Amygdala (tissue), 56 donors: Measurements from ENCODE around the gene ZBTB24.

Experiments used
- DNase-seq, 56 donors: peaks; one replicate each; lab custom pipeline; 2025; lab: John Stamatoyannopoulos, UW

ZBTB24 gene

DNA sequence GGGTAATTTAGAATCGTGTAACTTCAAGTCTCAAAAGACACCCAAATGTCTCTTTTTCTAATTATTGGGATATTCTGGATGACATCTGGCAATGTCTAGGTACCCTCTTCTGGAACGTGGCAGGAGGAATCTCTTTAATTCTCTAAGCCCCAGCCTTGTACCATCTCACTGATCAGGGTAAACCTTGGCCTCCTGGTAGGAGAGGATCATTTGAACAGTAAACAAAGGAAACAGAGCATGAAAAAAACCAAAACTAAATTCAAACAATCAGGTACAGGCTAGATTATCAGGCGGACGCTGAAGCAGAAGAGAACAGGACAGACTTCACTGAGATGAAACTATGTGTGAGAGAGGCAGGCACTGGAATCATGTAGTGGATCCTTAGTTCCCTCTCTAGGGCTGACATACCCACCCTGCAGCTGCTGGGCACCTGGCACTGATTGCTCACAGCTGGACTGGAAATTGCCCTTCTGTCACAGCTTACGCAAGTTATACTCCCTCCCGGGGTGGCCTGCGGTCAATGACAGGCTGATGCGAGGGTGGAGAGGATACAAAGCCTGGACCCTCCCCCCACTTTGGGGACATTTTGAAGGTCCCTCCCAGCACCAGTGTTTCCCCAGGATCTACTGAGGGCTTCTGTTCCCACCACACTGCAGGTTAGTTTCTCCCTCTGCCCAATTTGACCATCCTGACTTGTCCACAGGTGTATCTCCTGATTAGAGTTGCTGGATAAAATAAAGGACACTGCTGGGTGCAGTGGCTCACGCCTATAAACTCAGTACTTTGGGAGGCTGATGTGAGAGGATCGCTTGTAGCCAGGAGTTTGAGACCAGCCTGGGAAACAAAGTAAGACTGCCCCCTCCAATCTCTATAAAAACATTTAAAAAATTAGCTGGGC is 20.6 kb upstream of the ZBTB24 start:
- DNase-seq = no peak

GRCh38 chr6:109498936-109499335 is 15.9 kb upstream of the ZBTB24 start:
- DNase-seq = no peak

DNA sequence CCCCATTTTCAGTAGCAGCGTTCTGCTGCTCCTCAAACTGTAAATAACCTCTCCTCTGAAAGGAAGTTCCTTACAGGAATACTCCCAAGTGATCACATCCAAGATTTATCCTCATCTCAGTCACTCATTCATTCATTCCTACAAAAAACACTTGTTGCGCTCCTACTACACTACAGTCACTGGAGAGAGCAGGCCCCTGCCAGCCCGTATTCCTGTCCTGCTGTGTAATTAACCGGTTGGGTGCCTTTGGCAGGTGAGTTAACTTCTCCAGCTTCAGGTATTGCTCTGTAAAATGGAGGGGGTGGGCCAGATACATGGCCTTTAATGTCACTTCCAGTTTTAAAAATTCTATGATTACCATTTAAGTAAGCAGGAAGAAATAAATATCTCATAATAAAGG is 15.0 kb upstream of the ZBTB24 start:
- no peak for DNase-seq

GRCh38 chr6:109496036-109496772 is 13.2 kb upstream of the ZBTB24 start:
- DNase-seq = no peak

DNA sequence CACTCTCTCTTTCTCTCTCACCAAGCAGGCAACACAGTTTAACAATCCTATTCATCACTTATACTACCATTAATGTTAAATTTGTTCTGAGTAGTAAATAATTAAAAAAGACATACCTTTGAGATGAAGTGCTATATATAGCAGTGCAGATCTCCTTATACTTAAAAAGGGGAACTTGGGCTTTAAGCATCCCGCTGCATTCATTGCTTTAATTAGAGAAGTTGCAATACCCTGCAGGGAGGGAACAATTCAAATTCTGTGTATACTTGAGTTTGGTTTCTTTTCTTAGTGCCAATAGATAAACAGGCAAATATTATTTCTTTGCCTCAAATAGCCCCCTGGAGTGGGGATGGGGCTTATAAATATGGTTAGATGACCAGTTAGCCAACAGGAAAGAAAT is 10.8 kb upstream of the ZBTB24 start:
- no peak for DNase-seq

GRCh38 chr6:109491207-109491938 is 8.4 kb upstream of the ZBTB24 start:
- DNase-seq = no peak

DNA sequence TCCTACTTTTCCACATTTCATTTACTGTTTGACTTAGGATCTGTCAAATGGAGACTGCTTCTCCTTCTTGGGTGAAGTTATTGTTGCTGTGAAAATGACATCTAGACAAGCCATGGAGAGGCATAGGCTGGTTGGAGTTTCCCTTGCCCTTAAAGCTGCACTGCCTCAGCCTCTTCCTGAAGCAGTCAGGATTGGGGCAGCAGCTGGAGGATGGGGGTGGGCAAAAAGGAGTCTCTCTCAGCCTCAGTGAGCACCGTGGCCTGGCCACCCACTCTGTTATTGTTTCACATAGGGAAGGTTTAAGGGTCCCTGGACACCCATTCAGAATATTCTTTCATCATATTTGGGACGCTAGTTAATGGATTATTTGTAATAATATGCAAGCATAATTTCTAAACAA is 7.7 kb upstream of the ZBTB24 start:
- no peak for DNase-seq

DNA sequence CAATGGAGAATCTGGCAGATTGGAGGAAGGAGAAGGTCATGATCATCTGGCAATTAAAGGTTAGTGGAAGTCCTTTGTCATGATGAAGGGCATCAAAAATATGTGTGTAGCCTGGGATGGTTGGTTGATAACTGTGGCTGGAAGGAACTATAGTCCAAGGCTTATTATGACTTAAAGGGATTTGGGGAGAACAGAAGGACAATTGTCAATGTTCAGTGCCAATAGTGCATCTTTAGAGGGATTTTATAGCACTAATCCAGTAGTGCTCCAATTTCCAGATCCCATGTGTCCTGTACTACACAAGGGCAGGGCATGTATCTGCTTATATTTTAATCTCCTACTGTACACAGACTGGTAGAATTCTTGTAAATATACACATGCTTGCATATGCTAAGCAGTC is 5.0 kb upstream of the ZBTB24 start:
- DNase-seq = no peak

DNA sequence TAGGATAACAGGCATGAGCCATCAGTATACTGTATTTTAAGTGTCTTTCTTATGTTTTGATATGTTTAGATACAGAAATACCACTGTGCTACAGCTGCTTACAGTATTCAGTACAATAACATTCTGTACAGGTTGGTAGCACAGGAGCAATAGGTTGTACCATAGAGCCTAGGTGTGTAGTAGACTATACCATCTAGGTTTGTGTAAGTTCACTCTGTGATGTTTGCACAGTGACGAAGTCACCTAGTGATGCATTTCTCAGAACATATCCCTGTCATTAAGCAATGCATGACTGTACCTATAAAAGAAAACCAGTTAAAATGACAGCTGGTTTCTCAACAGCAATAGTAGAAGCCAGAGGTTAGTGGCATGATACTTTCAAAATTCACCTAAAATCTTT is 3.0 kb upstream of the ZBTB24 start:
- no peak for DNase-seq

DNA sequence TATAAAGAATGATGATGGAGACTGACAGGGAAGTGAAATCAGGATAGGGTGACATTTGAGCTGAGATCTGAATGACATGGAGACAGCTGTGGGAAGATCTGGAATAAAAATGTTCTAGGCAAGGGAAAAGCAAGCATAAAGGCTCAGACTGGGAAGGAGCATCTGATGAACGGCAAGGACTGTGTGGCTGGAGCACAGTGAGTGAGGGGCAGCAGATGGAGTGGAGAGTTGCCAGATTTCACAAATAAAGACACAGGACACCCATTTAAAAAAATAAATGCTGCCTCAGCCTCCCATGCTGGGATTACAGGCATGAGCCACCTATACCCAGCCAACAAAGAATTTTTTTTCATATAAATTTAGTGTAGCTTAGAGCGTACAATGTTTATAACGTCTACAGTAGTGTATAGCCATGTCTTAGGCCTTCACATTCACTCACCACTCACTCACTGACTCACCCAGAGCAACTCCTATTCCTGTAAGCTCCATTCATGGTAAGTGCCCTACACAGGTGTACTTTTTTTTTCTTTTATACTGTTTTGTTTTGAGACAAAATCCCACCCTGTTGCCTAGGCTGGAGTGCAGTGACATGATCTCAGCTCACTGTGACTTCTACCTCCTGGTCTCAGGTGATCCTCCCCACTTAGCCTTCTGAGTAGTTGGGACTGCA is 2.4 kb upstream of the ZBTB24 start:
- DNase-seq = no peak

DNA sequence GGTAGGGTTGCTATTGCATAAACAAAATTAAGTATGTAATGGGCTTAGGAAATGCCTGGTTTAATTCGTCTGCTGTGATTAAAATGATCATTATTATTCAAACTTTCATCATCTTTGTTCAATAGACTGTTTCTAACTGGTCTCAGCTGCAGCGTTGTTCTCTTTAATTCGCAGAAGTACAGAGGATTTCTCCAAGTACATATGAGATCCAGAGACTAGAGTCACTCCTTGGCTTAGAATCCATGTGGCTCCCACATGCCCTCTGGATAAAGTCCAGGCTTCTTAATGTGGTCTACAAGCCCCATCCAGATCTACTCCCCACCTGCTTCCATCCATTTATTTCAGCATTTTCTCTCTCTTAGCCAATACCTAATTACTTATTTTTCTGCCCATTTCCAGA is 1.1 kb upstream of the ZBTB24 start:
- DNase-seq = no peak

DNA sequence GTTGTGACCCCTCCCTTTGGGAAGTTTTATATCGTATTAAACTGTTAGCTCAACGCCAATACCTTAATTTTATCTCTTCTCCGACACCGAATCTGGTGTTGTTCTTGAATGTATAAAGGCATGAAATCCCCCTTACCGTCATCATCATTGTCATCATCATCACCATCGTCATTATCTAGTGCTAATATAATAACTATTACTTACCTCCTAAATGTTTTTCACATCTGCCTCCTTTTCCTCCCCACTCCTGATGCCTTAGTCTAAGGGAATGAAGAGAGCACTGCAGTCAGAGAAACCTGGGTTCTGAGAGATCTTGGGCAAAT is 677 bp upstream of the ZBTB24 start:
- DNase-seq = no peak

DNA sequence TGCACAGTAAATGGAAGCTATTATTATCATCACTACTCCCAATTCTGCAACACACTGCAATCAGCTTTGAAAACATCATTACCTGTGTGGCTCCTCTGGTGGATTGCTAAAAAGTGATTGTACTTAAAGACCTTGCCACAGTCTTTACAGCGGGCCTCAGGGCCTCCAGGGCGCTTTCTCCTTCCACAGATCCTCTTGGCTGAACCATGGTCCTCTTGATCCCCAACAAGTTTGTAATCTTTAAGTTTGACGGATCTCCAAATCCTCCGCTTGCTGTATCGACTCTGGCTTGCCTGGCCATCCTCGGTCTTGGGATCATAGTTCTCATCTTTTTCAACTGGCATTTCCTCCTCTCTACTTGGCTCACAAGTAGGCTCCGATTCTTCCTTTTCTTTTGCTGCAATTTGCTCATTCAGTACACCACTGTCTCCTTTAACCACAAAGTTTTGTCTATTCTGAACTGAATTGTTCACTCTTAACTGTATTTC is 2.0 kb downstream of the ZBTB24 start:
- DNase-seq = no peak

DNA sequence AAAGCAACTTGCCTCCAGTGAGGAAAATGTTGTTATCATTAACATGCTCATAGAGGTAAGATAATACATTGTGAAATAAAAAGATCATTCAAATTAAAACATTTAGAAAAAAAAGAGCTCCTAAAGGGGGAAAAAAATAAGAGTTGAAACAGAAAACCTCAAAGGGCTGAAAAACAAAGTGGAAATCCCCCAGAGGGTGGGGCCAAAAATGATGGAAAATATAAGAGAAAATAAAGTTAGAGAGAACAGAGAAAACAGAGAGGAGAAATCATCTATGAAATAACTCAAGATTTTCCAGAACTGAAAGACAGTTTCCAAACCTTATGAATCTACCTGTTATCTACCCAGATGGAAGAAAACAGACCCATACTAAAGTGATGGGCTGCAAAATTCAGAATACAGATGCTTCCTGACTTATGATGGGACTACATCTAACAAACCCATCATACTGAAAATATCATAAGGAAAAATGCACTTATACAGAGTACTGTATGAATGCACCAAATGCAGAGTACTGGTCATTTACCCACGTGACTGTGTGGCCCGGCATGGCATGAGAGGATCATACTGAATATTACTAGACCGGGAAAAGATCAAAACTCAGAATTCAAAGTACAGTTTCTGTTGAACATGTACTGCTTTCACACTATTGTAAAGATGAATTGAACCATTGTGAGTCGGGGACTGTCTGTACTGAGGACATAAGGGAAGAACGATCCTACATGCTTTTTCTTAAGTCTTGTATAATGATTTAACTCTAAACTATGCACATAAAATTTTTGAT is 4.0 kb downstream of the ZBTB24 start:
- DNase-seq = no peak

DNA sequence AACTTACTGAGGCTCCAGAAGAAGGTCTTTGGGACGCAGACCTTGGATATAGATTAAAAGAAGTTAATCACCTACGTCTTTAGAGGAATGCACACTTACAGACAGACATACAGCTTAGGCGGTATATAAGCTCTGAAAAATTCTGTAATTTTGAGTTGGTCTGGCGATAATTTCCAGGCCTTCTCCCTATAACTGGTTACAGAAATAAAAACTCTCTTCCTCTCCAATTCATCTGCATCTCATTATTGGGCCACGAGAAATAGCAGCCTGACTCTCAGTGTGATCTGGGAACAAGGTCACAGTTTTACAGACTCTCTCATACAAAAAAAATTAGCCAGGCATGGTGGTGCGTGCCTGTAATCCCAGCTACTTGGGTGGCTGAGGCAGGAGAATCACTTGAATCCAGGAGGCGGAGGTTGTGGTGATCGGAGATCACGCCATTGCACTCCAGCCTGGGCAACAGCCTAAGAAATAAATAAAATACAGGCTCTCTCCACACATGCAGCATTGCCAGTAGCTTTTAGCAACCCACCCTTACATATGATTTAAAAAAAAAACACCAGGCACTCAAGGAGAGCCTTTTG is 4.7 kb downstream of the ZBTB24 start:
- DNase-seq = no peak

DNA sequence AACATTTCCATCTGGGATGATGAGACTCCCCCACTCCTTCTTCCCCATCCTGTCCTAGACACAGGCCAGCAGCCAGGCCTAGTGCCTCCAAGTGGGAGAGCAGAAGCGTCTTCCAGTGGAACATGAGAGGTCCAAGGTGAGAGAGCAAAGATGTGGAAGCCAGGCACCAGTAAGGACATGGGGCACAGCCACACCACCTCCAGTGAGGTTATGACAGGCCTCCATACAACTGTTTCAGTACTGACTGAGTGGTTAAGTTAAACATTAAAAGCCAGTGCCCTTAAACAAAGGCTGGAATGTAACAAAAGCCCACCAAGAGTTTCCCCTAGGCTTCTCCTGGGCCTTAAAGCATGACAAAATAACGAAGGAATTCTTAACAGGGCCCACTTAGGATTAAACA is 5.3 kb downstream of the ZBTB24 start:
- no peak for DNase-seq

DNA sequence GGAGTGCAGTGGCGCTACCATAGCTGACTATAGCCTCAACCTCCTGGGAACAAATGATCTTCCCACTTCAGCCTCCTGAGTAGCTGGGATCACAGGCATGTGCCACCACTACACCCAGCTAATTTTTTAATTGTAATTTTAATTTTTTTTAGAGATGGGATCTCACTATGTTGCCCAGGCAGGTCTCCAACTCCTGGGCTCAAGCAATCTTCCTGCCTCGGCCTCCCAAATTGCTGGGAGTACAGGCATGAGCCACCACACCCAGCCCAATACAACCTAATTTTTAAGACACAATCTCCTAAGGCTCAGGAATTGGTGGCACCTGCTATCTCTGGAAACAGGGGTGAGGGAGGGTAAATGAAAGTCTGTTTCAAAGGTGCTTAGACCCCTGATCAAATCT is 5.8 kb downstream of the ZBTB24 start:
- no peak for DNase-seq

DNA sequence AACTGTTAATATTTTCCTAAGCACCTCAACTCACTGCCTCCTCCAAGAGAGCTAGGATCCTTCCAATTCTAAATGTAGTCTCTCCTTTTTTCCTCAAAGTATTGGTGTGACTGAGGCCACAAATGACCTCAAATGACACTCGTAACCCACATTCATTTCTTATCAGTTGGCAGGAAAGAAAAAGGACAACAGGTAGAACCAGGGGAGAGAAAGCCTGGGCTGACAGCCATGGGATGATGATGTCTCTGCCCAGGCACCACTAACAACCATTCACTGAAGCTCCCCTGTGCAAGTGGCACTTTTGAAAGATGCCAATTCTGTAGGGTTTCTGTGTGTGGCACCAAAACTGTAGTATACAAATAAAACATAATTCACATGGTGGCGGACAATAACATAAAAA is 7.4 kb downstream of the ZBTB24 start:
- DNase-seq = no peak

DNA sequence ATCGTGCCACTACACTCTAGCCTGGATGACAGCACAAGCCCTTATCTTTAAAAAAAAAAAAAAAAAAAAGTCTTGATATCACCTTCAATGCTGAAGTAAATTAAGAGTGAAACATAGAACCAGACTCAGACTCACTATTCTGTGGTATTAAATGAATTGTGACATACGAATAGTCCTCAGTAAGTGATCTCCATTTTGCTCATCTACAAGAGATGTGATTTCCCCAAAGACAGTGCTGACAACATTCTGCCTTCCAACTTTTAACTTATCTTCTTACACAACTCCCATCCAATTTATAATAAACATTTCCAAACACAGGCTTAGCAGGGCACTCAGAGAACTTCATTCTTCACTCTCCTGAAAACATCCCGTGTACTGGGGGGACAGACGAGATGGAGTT is 8.0 kb downstream of the ZBTB24 start:
- no peak for DNase-seq

DNA sequence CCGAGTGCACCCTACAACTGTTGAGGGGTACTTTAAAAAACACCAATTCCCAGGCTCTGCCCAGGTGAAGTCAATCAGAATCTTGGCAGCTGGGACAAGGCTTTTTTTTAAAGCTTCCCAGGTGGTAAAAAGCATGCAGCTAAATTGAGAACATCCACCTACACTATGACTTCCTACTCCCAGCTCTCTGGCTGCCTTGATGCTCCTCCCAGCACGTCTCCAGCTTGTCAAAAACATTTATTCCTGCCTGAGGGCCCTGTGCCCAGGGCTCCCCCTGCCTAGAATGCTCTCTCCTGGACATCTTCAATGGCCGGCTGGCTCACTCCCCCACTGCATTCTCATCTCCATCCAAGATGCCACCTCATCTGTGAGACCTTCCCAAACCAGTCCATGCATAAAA is 9.9 kb downstream of the ZBTB24 start:
- DNase-seq = peak in 1 of 56 donors; percentile 17
